PC-3 (cell line): ENCODE results near the gene CSRP2.

Experiments
- EZH2 ChIP-seq: fragments of 300-600 bp; sonication (generic); IDR thresholded peaks from one replicate; pipeline ENCODE4 v1.6.1; 2017; ENCODE audit warnings: antibody characterized with exemption, mild to moderate bottlenecking, low read length; ENCODE audit not compliant: unreplicated experiment
- EZH2phosphoT487 ChIP-seq: fragments of 300-600 bp; sonication (generic); IDR thresholded peaks from 2 replicates; pipeline ENCODE4 v1.6.1; 2018; ENCODE audit warnings: mild to moderate bottlenecking, antibody characterized with exemption, low read length, borderline replicate concordance
- TF ChIP-seq, protein P1 (sequence below): fragments of 300-600 bp; sonication (generic); conservative IDR thresholded peaks from 2 replicates; pipeline ENCODE4 v1.5.1; 2017; ENCODE audit warnings: antibody characterized with exemption, low read depth, mild to moderate bottlenecking, low read length

GRCh38 chr12:76921100-76921471, 42.3 kb upstream of the CSRP2 start:
- TF ChIP-seq, protein P1, sequence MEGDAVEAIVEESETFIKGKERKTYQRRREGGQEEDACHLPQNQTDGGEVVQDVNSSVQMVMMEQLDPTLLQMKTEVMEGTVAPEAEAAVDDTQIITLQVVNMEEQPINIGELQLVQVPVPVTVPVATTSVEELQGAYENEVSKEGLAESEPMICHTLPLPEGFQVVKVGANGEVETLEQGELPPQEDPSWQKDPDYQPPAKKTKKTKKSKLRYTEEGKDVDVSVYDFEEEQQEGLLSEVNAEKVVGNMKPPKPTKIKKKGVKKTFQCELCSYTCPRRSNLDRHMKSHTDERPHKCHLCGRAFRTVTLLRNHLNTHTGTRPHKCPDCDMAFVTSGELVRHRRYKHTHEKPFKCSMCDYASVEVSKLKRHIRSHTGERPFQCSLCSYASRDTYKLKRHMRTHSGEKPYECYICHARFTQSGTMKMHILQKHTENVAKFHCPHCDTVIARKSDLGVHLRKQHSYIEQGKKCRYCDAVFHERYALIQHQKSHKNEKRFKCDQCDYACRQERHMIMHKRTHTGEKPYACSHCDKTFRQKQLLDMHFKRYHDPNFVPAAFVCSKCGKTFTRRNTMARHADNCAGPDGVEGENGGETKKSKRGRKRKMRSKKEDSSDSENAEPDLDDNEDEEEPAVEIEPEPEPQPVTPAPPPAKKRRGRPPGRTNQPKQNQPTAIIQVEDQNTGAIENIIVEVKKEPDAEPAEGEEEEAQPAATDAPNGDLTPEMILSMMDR, result no peak
- no peak for TF ChIP-seq EZH2
- TF ChIP-seq EZH2phosphoT487, result no peak
